OCI-LY7 (cell line): ENCODE data around the gene CHRNA7.

Source experiments
- CTCF ChIP-seq: fragments of 200-600 bp; sonication (generic); conservative IDR thresholded peaks from 2 replicates; pipeline ENCODE4 v1.5.1; 2014; ENCODE audit warnings: mild to moderate bottlenecking, antibody characterized with exemption, low read length, moderate library complexity, mixed read lengths
- EZH2phosphoT487 ChIP-seq: fragments of 200-600 bp; sonication (generic); IDR thresholded peaks from 2 replicates; pipeline ENCODE4 v1.6.1; 2018; ENCODE audit warnings: low read depth, borderline replicate concordance, mild to moderate bottlenecking, mixed run types, antibody characterized with exemption, low read length, moderate library complexity, mixed read lengths

DNA sequence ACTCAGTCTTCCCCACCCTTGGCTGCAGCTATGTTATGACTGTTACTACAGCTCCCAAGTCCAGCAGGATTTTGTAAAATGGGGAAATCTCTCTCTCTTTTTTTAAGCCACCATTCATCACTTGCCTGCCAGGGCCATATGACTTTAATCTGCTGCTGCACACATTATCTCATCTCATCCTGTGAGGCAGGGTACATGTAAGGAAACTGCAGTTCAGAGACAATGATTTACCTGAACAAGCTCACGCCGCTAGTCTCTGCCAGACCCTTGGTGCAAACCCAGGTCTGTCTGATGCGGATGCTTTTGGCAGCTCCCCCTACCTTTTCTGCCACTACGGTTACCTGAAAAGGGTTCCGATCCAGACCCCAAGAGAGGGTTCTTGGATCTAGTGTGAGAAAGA is 78.3 kb downstream of the CHRNA7 start:
- TF ChIP-seq CTCF (no peak), EZH2phosphoT487 (no peak)
